GM12878 (cell line): ENCODE measurements around the gene ST6GAL2. TPM values are rescaled to one million over a fixed set of nuclear protein-coding genes. Genes with fewer than 3 reads are reported as not detected.

Experiments used
- ATAC-seq: fragments of 200-7000 bp; cut with Tn5 transposase; 3 replicates; pipeline ENCODE4 v1.9.1; 2020; ENCODE audit warnings: mild to moderate bottlenecking, moderate library complexity
- BruUV-seq: library from RNA; stranded (reverse); fragments of 400-500 nt; replicated peaks from 2 replicates; lab custom pipeline; 2021; lab: Mats Ljungman, UMichigan
- CTCF ChIA-PET: fragments of 300-600 bp; sonication (Branson Sonifier 250); formaldehyde crosslinking; extraction: SDS; loops from one replicate; lab custom pipeline; 2021; ENCODE audit warnings: inconsistent platforms; lab: Yijun Ruan, JAX
- POLR2A ChIA-PET: fragments of 350-600 bp; formaldehyde crosslinking; extraction: SDS; loops from one replicate; lab custom pipeline; 2021; ENCODE audit warnings: inconsistent platforms; lab: Charles Lee
- RAD21 ChIA-PET: fragments of 300-600 bp; sonication (Branson Sonifier 250); formaldehyde crosslinking; loops from one replicate; lab custom pipeline; 2023; ENCODE audit warnings: antibody characterized with exemption; ENCODE audit not compliant: unreplicated experiment; lab: Charles Lee
- SMC1A ChIA-PET: fragments of 300-600 bp; sonication (Branson Sonifier 250); formaldehyde crosslinking; loops from one replicate; lab custom pipeline; 2023; ENCODE audit not compliant: unreplicated experiment, uncharacterized antibody; lab: Charles Lee
- DNase-seq: peaks from one replicate; pipeline ENCODE4 v3.0.0-alpha.2; 2011; ENCODE audit warnings: low read depth, low spot score
- FAIRE-seq: peaks from 3 replicates; lab custom pipeline; 2011; peaks lifted over from hg19 to GRCh38; lab: Jason Lieb, UNC
- H2AFZ ChIP-seq: 2 replicates; pipeline ENCODE4 v1.6.0; 2011; ENCODE audit warnings: low read depth, low read length, control low read depth; ENCODE audit not compliant: control insufficient read depth
- H3K27ac ChIP-seq: 2 replicates; pipeline ENCODE4 v1.5.1; 2011; ENCODE audit warnings: control low read depth; ENCODE audit not compliant: control insufficient read depth, insufficient read depth
- H3K27me3 ChIP-seq, 2 experiments: replicated peaks in 1 of 2; 2 replicates each; pipeline versions ENCODE4 v1.6.0 to v1.6.1; 2011; ENCODE audit warnings: low read length in 1 of 2; ENCODE audit not compliant: control insufficient read depth in 2 of 2, insufficient read depth in 2 of 2
- H3K36me3 ChIP-seq, 2 experiments: 2 replicates each; pipeline ENCODE4 v1.5.1; 2011; ENCODE audit warnings: low read length in 1 of 2; ENCODE audit not compliant: control insufficient read depth in 2 of 2, insufficient read depth in 2 of 2
- H3K4me1 ChIP-seq: 2 replicates; pipeline ENCODE4 v1.6.1; 2011; ENCODE audit warnings: mild to moderate bottlenecking, low read length, moderate library complexity, mixed read lengths; ENCODE audit not compliant: control insufficient read depth, insufficient read depth
- H3K4me2 ChIP-seq: 2 replicates; pipeline ENCODE4 v1.6.0; 2011; ENCODE audit warnings: control low read depth; ENCODE audit not compliant: control insufficient read depth, insufficient read depth
- H3K4me3 ChIP-seq: fragments of 200-600 bp; sonication (generic); 2 replicates; pipeline ENCODE4 v1.5.1; 2016
- H3K79me2 ChIP-seq: 2 replicates; pipeline ENCODE4 v1.6.0; 2011; ENCODE audit warnings: low read length; ENCODE audit not compliant: control insufficient read depth, insufficient read depth
- H3K9ac ChIP-seq: 2 replicates; pipeline ENCODE4 v1.8.0; 2011; ENCODE audit warnings: low read length, control low read depth, mixed read lengths; ENCODE audit not compliant: control insufficient read depth, insufficient read depth
- H3K9me3 ChIP-seq: replicated peaks from 3 replicates; pipeline ENCODE4 v1.5.1; 2011; ENCODE audit warnings: mild to moderate bottlenecking, low read length; ENCODE audit not compliant: control insufficient read depth, insufficient read depth
- H4K20me1 ChIP-seq: 2 replicates; pipeline ENCODE4 v1.6.0; 2011; ENCODE audit not compliant: control insufficient read depth, insufficient read depth
- BCL11A ChIP-seq: IDR thresholded peaks from 2 replicates; pipeline ENCODE4 v1.6.1; 2011; ENCODE audit warnings: low read depth, low read length
- IKZF1 ChIP-seq: fragments of 450-650 bp; conservative IDR thresholded peaks from 2 replicates; pipeline ENCODE4 v1.6.1; 2017; ENCODE audit warnings: antibody characterized with exemption, mild to moderate bottlenecking
- PAX8 ChIP-seq: fragments of 450-650 bp; IDR thresholded peaks from 2 replicates; pipeline ENCODE4 v1.6.1; 2017; ENCODE audit warnings: mild to moderate bottlenecking, moderate library complexity
- YY1 ChIP-seq: IDR thresholded peaks from 2 replicates; pipeline ENCODE4 v1.6.1; 2011; ENCODE audit warnings: low read depth, mild to moderate bottlenecking, low read length
- WGBS: methylation state at CpG from one replicate; pipeline ENCODE4 v1.1.6; 2016; ENCODE audit warnings: low lambda C conversion rate; ENCODE audit not compliant: insufficient replicate concordance, insufficient coverage; ENCODE audit errors: missing lambda C conversion rate; 5-methylcytosine and 5-hydroxymethylcytosine counted together
- in situ Hi-C: fragments of 300-500 bp; cut with MboI; formaldehyde crosslinking; loops from 9 replicates; pipeline ENCODE4 v1.14.3; 2018; ENCODE audit warnings: mixed read lengths
- intact Hi-C: fragments of 100-400 bp; cut with micrococcal nuclease; formaldehyde crosslinking; loops from one replicate; pipeline ENCODE4 v1.14.2; 2022; ENCODE audit not compliant: unreplicated experiment
- polyA plus RNA-seq, 11 experiments: library from polyadenylated mRNA; depleted of rRNA in 4 of 11; unstranded in 6 of 11; stranded (reverse) in 5 of 11; fragments of >200 nt; fragmentation: Nextera tagmentation in 4 of 11; fragmentation: Illumina TruSeq in 1 of 11; extraction: Ambion mirVana in 4 of 11; extraction: Trizol in 1 of 11; gene quantifications; 1 replicate in 1 of 11; 2 replicates in 10 of 11; pipeline versions ENCODE4 v1.2.1 to v1.2.3, GENCODE V29; 2011 to 2016; ENCODE audit warnings: inconsistent platforms in 2 of 11, missing spikeins in 2 of 11, low read depth in 1 of 11
- total RNA-seq, 4 experiments: library from RNA; depleted of rRNA in 3 of 4; stranded (reverse); fragments of >200 nt in 3 of 4; fragmentation: Illumina TruSeq in 1 of 4; extraction: Trizol in 1 of 4; gene quantifications; 2 replicates each; pipeline versions ENCODE4 v1.2.1 to v1.2.3, GENCODE V29; 2013 to 2021
- TF ChIP-seq, protein P1 (sequence below): IDR thresholded peaks from 2 replicates; pipeline ENCODE4 v1.6.1; 2012; ENCODE audit warnings: low read depth, low read length, improper control_type of control experiment
- TF ChIP-seq, protein P2 (sequence below): IDR thresholded peaks from 2 replicates; pipeline ENCODE4 v1.6.1; 2011; ENCODE audit warnings: borderline replicate concordance, low read depth, mild to moderate bottlenecking, moderate library complexity, low read length; ENCODE audit not compliant: insufficient read depth, poor library complexity, severe bottlenecking
- TF ChIP-seq, protein P3 (sequence below): fragments of 150-350 bp; IDR thresholded peaks from 2 replicates; pipeline ENCODE4 v1.6.1; 2014; ENCODE audit warnings: mild to moderate bottlenecking, low read depth, low read length

Gene ST6GAL2
- total and polyA plus RNA-seq, 10 of the 15 experiments (the other 5 are each of a cell fraction or from before 2014, with no cell fraction given) = not detected

DNA sequence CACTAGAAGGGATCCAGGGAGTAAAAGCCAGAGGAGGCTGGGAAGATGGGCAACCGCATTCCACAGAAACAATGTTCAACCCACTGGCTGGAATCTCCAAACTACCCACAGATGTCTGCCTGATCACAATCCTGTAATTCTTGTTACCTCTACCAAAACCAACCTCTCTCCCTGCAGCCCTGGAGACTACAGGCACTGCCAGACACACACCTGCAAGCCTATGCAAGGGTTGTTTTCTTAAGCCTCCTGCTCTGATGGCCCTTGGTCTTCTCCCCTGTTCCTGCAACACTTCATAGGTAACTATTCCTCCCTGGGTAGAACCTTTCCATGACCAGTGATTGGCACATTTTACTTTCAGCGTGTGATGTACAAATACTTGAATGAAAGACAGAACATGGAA is 21.9 kb downstream of the ST6GAL2 start:
- CTCF ChIA-PET = no interaction called here
- 51% methylated on average over 2 of the region's 2 CpGs for WGBS

More for the DNA sequence above, 21.9 kb downstream of the ST6GAL2 start:
- TF ChIP-seq, protein P1, sequence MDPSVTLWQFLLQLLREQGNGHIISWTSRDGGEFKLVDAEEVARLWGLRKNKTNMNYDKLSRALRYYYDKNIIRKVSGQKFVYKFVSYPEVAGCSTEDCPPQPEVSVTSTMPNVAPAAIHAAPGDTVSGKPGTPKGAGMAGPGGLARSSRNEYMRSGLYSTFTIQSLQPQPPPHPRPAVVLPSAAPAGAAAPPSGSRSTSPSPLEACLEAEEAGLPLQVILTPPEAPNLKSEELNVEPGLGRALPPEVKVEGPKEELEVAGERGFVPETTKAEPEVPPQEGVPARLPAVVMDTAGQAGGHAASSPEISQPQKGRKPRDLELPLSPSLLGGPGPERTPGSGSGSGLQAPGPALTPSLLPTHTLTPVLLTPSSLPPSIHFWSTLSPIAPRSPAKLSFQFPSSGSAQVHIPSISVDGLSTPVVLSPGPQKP = no peak
- TF ChIP-seq IKZF1 (no peak), BCL11A (no peak), PAX8 (no peak), YY1 (no peak)
- TF ChIP-seq, protein P2, sequence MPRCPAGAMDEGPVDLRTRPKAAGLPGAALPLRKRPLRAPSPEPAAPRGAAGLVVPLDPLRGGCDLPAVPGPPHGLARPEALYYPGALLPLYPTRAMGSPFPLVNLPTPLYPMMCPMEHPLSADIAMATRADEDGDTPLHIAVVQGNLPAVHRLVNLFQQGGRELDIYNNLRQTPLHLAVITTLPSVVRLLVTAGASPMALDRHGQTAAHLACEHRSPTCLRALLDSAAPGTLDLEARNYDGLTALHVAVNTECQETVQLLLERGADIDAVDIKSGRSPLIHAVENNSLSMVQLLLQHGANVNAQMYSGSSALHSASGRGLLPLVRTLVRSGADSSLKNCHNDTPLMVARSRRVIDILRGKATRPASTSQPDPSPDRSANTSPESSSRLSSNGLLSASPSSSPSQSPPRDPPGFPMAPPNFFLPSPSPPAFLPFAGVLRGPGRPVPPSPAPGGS = no peak
- TF ChIP-seq, protein P3, sequence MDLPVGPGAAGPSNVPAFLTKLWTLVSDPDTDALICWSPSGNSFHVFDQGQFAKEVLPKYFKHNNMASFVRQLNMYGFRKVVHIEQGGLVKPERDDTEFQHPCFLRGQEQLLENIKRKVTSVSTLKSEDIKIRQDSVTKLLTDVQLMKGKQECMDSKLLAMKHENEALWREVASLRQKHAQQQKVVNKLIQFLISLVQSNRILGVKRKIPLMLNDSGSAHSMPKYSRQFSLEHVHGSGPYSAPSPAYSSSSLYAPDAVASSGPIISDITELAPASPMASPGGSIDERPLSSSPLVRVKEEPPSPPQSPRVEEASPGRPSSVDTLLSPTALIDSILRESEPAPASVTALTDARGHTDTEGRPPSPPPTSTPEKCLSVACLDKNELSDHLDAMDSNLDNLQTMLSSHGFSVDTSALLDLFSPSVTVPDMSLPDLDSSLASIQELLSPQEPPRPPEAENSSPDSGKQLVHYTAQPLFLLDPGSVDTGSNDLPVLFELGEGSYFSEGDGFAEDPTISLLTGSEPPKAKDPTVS = no peak
- TF ChIP-seq, all 136 proteins: peak for 0
- BruUV-seq = no TSS peak
- DNase-seq (no peak), FAIRE-seq (no peak), ATAC-seq (no peak)
- no peaks in the 10 kb centered on the region for H3K4me1 ChIP-seq
- in situ Hi-C loops = no loop called here
- H3K9me3 ChIP-seq = no peaks in the 10 kb centered on the region
- H3K27me3 ChIP-seq = no peaks in the 10 kb centered on the region
- H2AFZ ChIP-seq = no peak overlapping the region
- no peak overlapping the region for H3K4me2 ChIP-seq
- intact Hi-C loops = no loop called here
- ChIA-PET RAD21 (interaction anchor here (0.7 kb wide), 1 partner anchor 11 kb away, joined by 3 read pairs; no protein-coding TSS in a partner anchor), POLR2A (no interaction called here), SMC1A (no interaction called here)
- no peak overlapping the region for H3K4me3 ChIP-seq
- no peak overlapping the region for H3K27ac ChIP-seq
- no peaks in the 10 kb centered on the region for H3K79me2 ChIP-seq
- no peaks in the 10 kb centered on the region for H3K36me3 ChIP-seq
- H4K20me1 ChIP-seq = no peaks in the 10 kb centered on the region
- no peak overlapping the region for H3K9ac ChIP-seq
